GM13976 (cell line): ENCODE data around the gene BYSL.

Experiments used
- DNase-seq: peaks from one replicate; pipeline ENCODE4 v3.0.0; 2012; ENCODE audit warnings: low spot score
- in situ Hi-C: fragments of 300-500 bp; cut with MboI; formaldehyde crosslinking; loops from one replicate; pipeline ENCODE4 v1.12.0; 2022; ENCODE audit warnings: low sequenced_read_pairs, mixed read lengths, inconsistent platforms; ENCODE audit not compliant: unreplicated experiment
- TF ChIP-seq, protein P1 (sequence below): IDR thresholded peaks from 2 replicates; pipeline ENCODE4 v1.5.1; 2012; ENCODE audit warnings: borderline replicate concordance, mild to moderate bottlenecking; ENCODE audit not compliant: insufficient read depth; ENCODE audit errors: extremely low read depth, missing control alignments, control extremely low read depth

The BYSL gene

DNA sequence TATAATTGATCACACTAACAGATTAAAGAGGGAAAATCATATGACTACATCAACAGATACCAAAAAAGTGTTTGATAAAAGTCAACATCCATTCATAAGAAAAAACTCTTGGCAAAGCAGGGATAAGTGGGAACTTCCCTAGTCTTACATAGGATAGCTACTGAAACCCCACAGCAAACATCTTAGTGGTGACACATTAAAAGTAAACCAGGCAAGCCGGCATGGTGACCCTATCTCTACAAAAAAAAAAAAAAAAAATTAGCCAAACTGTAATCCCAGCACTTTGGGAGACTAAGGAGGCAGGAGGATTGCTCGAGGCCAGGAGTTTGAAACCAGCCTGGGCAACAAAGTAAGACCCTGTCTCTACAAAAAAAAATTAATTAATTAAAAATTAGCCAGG is 34.1 kb downstream of the BYSL start:
- in situ Hi-C loops, result no loop called here
- no peak for DNase-seq
- TF ChIP-seq, protein P1, sequence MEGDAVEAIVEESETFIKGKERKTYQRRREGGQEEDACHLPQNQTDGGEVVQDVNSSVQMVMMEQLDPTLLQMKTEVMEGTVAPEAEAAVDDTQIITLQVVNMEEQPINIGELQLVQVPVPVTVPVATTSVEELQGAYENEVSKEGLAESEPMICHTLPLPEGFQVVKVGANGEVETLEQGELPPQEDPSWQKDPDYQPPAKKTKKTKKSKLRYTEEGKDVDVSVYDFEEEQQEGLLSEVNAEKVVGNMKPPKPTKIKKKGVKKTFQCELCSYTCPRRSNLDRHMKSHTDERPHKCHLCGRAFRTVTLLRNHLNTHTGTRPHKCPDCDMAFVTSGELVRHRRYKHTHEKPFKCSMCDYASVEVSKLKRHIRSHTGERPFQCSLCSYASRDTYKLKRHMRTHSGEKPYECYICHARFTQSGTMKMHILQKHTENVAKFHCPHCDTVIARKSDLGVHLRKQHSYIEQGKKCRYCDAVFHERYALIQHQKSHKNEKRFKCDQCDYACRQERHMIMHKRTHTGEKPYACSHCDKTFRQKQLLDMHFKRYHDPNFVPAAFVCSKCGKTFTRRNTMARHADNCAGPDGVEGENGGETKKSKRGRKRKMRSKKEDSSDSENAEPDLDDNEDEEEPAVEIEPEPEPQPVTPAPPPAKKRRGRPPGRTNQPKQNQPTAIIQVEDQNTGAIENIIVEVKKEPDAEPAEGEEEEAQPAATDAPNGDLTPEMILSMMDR, result no peak

DNA sequence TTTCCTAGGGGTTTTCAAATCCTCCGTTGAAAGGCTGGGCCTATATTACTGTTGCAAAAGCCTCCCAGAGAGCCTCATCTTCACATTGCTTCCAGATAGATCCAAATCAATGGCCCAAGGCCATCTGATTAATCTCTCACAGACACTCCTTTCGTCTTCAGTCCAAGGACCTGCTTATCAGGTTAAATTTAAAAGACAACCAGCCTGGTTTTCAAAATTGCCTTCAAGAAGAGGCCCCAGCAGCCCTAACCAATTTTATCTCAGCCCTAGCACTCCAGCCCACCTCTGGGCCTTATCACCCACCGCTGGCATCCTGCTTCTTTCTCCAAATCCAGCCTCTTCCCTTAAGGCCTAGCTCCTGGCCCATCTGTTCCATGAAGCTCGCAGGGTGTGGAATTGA is 35.8 kb downstream of the BYSL start:
- in situ Hi-C loops, result no loop called here
- no peak for DNase-seq

GRCh38 chr6:41958022-41958856 is 36.9 kb downstream of the BYSL start:
- no peak for DNase-seq
- in situ Hi-C loops, result no loop called here
- TF ChIP-seq, protein P1, result no peak

More for the DNA sequence above, 35.8 kb downstream of the BYSL start:
- TF ChIP-seq, protein P1, result no peak

DNA sequence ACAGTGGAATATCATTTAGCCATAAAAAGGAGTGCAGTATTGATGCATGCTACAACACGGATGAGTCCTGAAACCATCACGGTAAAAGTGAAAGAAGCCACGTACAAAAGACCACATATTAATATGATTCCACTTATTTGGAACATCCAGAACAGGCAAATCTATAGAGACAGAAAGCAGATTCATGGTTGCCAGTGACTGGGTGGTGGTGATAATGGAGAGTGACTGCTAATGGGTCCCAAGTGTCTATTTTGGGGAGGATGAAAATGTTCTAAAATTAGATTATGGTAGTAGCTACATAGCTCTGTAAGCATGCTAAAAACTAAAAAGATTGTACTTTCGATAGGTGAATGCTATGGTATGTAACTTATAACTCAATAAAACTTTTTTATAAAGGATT is 38.7 kb downstream of the BYSL start:
- TF ChIP-seq, protein P1, result no peak
- no peak for DNase-seq
- in situ Hi-C loops, result no loop called here

DNA sequence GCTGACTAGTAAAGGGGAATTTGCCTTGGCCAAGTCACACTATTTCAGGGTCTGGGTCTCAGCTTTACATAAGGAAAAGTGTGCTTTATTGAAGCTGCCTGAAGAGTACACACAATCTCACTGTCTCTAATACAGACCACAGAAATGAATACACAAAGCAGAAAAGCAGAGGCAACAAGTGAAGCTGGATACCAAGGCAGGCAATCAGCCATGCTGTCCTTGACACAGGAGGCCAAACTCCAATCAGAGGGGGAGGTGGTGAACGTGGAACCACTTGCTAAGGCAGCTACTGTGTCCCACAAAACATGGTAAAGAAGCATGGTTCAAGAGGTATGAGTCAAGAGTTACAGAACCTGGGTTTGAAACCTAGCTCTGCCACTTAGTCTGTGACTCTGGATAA is 42.1 kb downstream of the BYSL start:
- in situ Hi-C loops, result no loop called here
- TF ChIP-seq, protein P1, result no peak

DNA sequence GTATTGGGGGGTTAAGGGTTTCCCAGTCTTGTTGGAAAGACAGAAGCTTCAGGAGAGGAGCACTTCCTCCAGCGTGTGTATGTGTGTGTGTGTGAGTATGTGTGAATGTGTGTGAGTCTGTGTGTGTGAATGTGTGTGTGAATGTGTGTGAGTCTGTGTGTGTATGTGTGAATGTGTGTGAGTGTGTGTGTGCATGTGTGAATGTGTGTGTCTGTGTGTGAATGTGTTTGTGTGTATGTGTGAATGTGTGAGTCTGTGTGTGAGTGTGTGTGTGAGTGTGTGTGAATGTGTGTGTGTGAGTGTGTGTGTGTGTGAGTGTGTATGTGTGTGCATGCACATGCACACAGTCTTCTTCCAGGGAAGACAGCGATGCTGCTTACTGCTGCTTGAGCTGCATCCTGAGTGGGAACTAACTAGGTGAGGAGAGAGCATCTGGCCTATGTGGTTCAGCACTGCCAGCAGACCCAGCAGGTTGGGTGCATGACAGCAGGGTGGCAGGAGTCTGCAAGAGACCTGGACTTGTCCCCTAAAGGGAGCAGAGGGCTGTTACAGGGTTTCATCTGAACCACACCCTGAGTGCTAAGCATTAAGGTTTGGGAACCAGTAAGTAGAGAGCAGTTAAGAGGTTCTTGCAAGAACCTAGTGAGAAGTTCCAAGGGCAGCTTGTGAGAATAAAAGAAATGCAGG is 43.0 kb downstream of the BYSL start:
- in situ Hi-C loops, result no loop called here
- DNase-seq, result no peak
- TF ChIP-seq, protein P1, result no peak

More for the DNA sequence above, 42.1 kb downstream of the BYSL start:
- DNase-seq, result no peak
